GM23248 (cell line): ENCODE measurements around the gene CYRIA. TPM values are rescaled to one million over a fixed set of nuclear protein-coding genes. Genes with fewer than 3 reads are reported as not detected.

Source experiments
- DNase-seq: peaks from one replicate; pipeline ENCODE4 v3.0.0-alpha.2; 2015
- H2AFZ ChIP-seq: fragments of 200-600 bp; sonication (generic); 2 replicates; pipeline ENCODE4 v1.6.1; 2016; ENCODE audit warnings: antibody characterized with exemption
- H3F3A ChIP-seq: fragments of 200-600 bp; sonication (generic); 2 replicates; pipeline ENCODE4 v1.6.1; 2016; ENCODE audit warnings: mild to moderate bottlenecking, antibody characterized with exemption, mixed run types; ENCODE audit not compliant: insufficient read depth
- H3K27ac ChIP-seq: fragments of 200-600 bp; sonication (generic); 2 replicates; pipeline ENCODE4 v1.5.1; 2016; ENCODE audit warnings: mild to moderate bottlenecking
- H3K27me3 ChIP-seq: fragments of 200-600 bp; sonication (generic); replicated peaks from 2 replicates; pipeline ENCODE4 v1.6.1; 2016; ENCODE audit warnings: mild to moderate bottlenecking; ENCODE audit not compliant: insufficient read depth
- H3K36me3 ChIP-seq: fragments of 200-600 bp; sonication (generic); 2 replicates; pipeline ENCODE4 v1.6.1; 2016; ENCODE audit warnings: low read depth, mild to moderate bottlenecking
- H3K4me1 ChIP-seq: fragments of 200-600 bp; sonication (generic); 2 replicates; pipeline ENCODE4 v1.6.1; 2016; ENCODE audit warnings: mild to moderate bottlenecking; ENCODE audit not compliant: insufficient read depth
- H3K4me2 ChIP-seq: fragments of 200-600 bp; sonication (generic); one replicate; pipeline ENCODE4 v1.6.1; 2016; ENCODE audit warnings: mild to moderate bottlenecking; ENCODE audit not compliant: unreplicated experiment
- H3K4me3 ChIP-seq: fragments of 200-600 bp; sonication (generic); 2 replicates; pipeline ENCODE4 v1.5.1; 2016; ENCODE audit warnings: mild to moderate bottlenecking
- H3K79me2 ChIP-seq: fragments of 200-600 bp; sonication (generic); 2 replicates; pipeline ENCODE4 v1.6.1; 2016; ENCODE audit warnings: mild to moderate bottlenecking; ENCODE audit not compliant: insufficient read depth
- H3K9ac ChIP-seq: fragments of 200-600 bp; sonication (generic); 2 replicates; pipeline ENCODE4 v1.6.1; 2016; ENCODE audit warnings: mild to moderate bottlenecking
- H3K9me2 ChIP-seq: fragments of 200-600 bp; sonication (generic); 2 replicates; pipeline ENCODE4 v1.6.1; 2016; ENCODE audit warnings: mixed run types, mild to moderate bottlenecking, moderate library complexity; ENCODE audit not compliant: insufficient read depth
- H3K9me3 ChIP-seq: fragments of 200-600 bp; sonication (generic); one replicate; pipeline ENCODE4 v1.6.1; 2017; ENCODE audit warnings: low read depth
- H4K20me1 ChIP-seq: fragments of 200-600 bp; sonication (generic); 2 replicates; pipeline ENCODE4 v1.6.0; 2016; ENCODE audit not compliant: insufficient read depth
- EZH2 ChIP-seq: fragments of 200-600 bp; sonication (generic); IDR thresholded peaks from 2 replicates; pipeline ENCODE4 v1.6.1; 2018; ENCODE audit warnings: antibody characterized with exemption, mild to moderate bottlenecking; ENCODE audit not compliant: insufficient read depth, poor library complexity, severe bottlenecking
- EZH2phosphoT487 ChIP-seq: fragments of 200-600 bp; sonication (generic); IDR thresholded peaks from 2 replicates; pipeline ENCODE4 v1.6.1; 2018; ENCODE audit warnings: antibody characterized with exemption, moderate library complexity, mild to moderate bottlenecking, low read depth; ENCODE audit not compliant: insufficient read depth
- WGBS, 2 experiments: methylation state at CpG; one replicate each; pipeline ENCODE4 v1.1.6; 2015 to 2017; ENCODE audit warnings: low lambda C conversion rate in 2 of 2, low coverage in 1 of 2; ENCODE audit errors: missing lambda C conversion rate in 2 of 2; 5-methylcytosine and 5-hydroxymethylcytosine counted together
- in situ Hi-C: fragments of 300-500 bp; cut with MboI; formaldehyde crosslinking; loops from 2 replicates; pipeline ENCODE4 v1.15.0; 2020
- polyA plus RNA-seq: library from polyadenylated mRNA; unstranded; fragments of >200 nt; fragmentation: Nextera tagmentation; extraction: Ambion mirVana; gene quantifications from 2 replicates; pipeline ENCODE4 v1.2.1, GENCODE V29; 2016
- total RNA-seq: library from RNA; depleted of rRNA; stranded (reverse); fragments of >200 nt; shearing (Covaris generic); gene quantifications from 2 replicates; pipeline ENCODE4 v1.2.3, GENCODE V29; 2014

The CYRIA gene
- total and polyA plus RNA-seq, 2 experiments from 2014 or later: not detected

GRCh38 chr2:16658076-16658739 lies 7.4 kb downstream of the CYRIA start:
- Histone ChIP-seq H3F3A (no peaks in the 10 kb centered on the region), H4K20me1 (no peaks in the 10 kb centered on the region), H3K4me2 (no peak overlapping the region), H3K27me3 (peaks cover 38% of the 10 kb centered on the region; the same call in 1 of the 2 replicates), H3K4me1 (no peaks in the 10 kb centered on the region), H3K27ac (no peak overlapping the region), H3K9ac (no peak overlapping the region), H3K9me2 (no peaks in the 10 kb centered on the region), H2AFZ (no peak overlapping the region), H3K36me3 (no peaks in the 10 kb centered on the region), H3K4me3 (no peak overlapping the region), H3K79me2 (no peaks in the 10 kb centered on the region), H3K9me3 (no peaks in the 10 kb centered on the region)
- DNase-seq: no peak
- in situ Hi-C loops: no loop called here
- no peak for TF ChIP-seq EZH2
- no peak for TF ChIP-seq EZH2phosphoT487
- 23 to 27% methylated on average over 3 of the region's 3 CpGs for WGBS, 2 experiments

- H3K27ac ChIP-seq: no peak overlapping the region
- in situ Hi-C loops: no loop called here
- no peaks in the 10 kb centered on the region for H3K4me1 ChIP-seq
- no peaks in the 10 kb centered on the region for H3K79me2 ChIP-seq
- no peak for TF ChIP-seq EZH2phosphoT487
- TF ChIP-seq EZH2: no peak
- 39 to 45% methylated on average over 1 of the region's 1 CpG for WGBS, 2 experiments
- no peaks in the 10 kb centered on the region for H3K9me3 ChIP-seq
- no peaks in the 10 kb centered on the region for H3K36me3 ChIP-seq
- no peaks in the 10 kb centered on the region for H3F3A ChIP-seq
- H3K4me2 ChIP-seq: no peak overlapping the region
- H4K20me1 ChIP-seq: no peaks in the 10 kb centered on the region
- no peak for DNase-seq
- no peaks in the 10 kb centered on the region for H3K9me2 ChIP-seq
- no peak overlapping the region for H3K9ac ChIP-seq
- no peak overlapping the region for H3K4me3 ChIP-seq
- H2AFZ ChIP-seq: no peak overlapping the region
- peaks cover 35% of the 10 kb centered on the region; the same call in 1 of the 2 replicates for H3K27me3 ChIP-seq
Measured at GRCh38 chr2:16657671-16658070, 8.0 kb downstream of the CYRIA start.

GRCh38 chr2:16656784-16657391 lies 8.7 kb downstream of the CYRIA start:
- Histone ChIP-seq H4K20me1 (no peaks in the 10 kb centered on the region), H3K27ac (no peak overlapping the region), H3K4me3 (no peak overlapping the region), H3K9me2 (no peaks in the 10 kb centered on the region), H3K4me1 (no peaks in the 10 kb centered on the region), H3K4me2 (no peak overlapping the region), H3F3A (no peaks in the 10 kb centered on the region), H3K9me3 (no peaks in the 10 kb centered on the region), H2AFZ (no peak overlapping the region), H3K36me3 (no peaks in the 10 kb centered on the region), H3K9ac (no peak overlapping the region), H3K79me2 (no peaks in the 10 kb centered on the region), H3K27me3 (peaks cover 27% of the 10 kb centered on the region; the same call in 1 of the 2 replicates)
- in situ Hi-C loops: no loop called here
- no peak for DNase-seq
- TF ChIP-seq EZH2phosphoT487 (no peak), EZH2 (no peak)
- WGBS, 2 experiments: 28 to 47% methylated on average over 8 of the region's 8 CpGs

GRCh38 chr2:16655905-16656642 lies 9.6 kb downstream of the CYRIA start:
- Histone ChIP-seq H3K9me2 (no peaks in the 10 kb centered on the region), H3K27ac (no peak overlapping the region), H3K9me3 (no peaks in the 10 kb centered on the region), H3K79me2 (no peaks in the 10 kb centered on the region), H4K20me1 (no peaks in the 10 kb centered on the region), H3K4me3 (no peak overlapping the region), H3K36me3 (no peaks in the 10 kb centered on the region), H3K27me3 (peaks cover 19% of the 10 kb centered on the region; the same call in 1 of the 2 replicates), H3K9ac (no peak overlapping the region), H2AFZ (no peak overlapping the region), H3K4me1 (0 out of 2 replicates have a peak, but pooled peaks cover 1% of the 10 kb centered on the region), H3F3A (no peaks in the 10 kb centered on the region), H3K4me2 (no peak overlapping the region)
- no peak for DNase-seq
- no peak for TF ChIP-seq EZH2
- no peak for TF ChIP-seq EZH2phosphoT487
- WGBS, 2 experiments: 73 to 83% methylated on average over 4 of the region's 4 CpGs
- in situ Hi-C loops: no loop called here
